Neural crest cell (in vitro differentiated cells): ENCODE results near the gene ATG4D. TPM values are rescaled to one million over a fixed set of nuclear protein-coding genes. Genes with fewer than 3 reads are reported as not detected.
A peak's percentile ranks its signal among the peaks of the same experiment; 100 is the strongest.

Experiments
- DNase-seq: peaks from one replicate; pipeline ENCODE4 v3.0.0; 2021; ENCODE audit warnings: low read depth, mixed read lengths, low spot score
- H3K27ac Mint-ChIP-seq: one replicate; pipeline ENCODE4 v1.8.0; 2021; ENCODE audit warnings: mild to moderate bottlenecking, mixed read lengths; ENCODE audit not compliant: unreplicated experiment
- H3K27me3 Mint-ChIP-seq: 2 replicates; pipeline ENCODE4 v1.8.0; 2021; ENCODE audit warnings: low read depth, mild to moderate bottlenecking, mixed read lengths
- H3K36me3 Mint-ChIP-seq: 2 replicates; pipeline ENCODE4 v1.8.0; 2021; ENCODE audit warnings: low read depth, mild to moderate bottlenecking, mixed read lengths
- H3K4me1 Mint-ChIP-seq: 2 replicates; pipeline ENCODE4 v1.8.0; 2021; ENCODE audit warnings: mixed read lengths
- H3K4me3 Mint-ChIP-seq: one replicate; pipeline ENCODE4 v1.8.0; 2021; ENCODE audit warnings: mild to moderate bottlenecking, mixed read lengths
- H3K9me3 Mint-ChIP-seq: 2 replicates; pipeline ENCODE4 v1.8.0; 2021; ENCODE audit warnings: mixed read lengths
- CTCF ChIP-seq: fragments of 200-600 bp; sonication (generic); conservative IDR thresholded peaks from 2 replicates; pipeline ENCODE4 v1.5.0; 2021; ENCODE audit warnings: antibody characterized with exemption, mild to moderate bottlenecking
- total RNA-seq: library from RNA; stranded (reverse); gene quantifications from 2 replicates; pipeline ENCODE4 v1.2.1, GENCODE V29; 2021

ATG4D gene
- total RNA-seq, 1 donor from 2014 or later = 56.7 TPM

DNA sequence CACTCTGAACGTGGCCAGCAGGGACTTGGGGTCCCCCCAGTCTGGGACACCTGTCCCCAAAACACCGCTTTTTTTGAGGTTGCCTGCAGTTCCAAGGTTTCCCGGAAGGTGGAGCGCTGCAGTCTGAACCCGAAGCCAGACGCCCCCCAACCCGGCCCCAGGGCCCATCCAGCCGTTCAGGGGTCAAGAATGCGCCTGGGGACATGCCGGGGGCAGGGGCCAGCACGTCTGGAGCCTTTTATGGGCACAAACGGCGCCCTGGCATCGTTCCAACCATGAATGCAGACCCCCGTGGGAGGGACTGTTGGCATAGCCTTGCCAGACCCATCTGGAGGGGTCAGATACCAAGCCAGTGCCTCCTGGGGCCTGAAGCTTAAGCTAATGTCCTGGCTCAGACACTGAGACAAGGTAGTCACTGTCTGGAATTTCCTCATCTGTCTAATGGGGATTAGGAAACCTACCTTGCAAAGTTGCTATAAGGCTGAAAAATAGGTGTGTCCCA lies 33.4 kb upstream of the ATG4D start:
- Mint-ChIP-seq H3K36me3 (no peaks in the 10 kb centered on the region), H3K27me3 (peaks cover 12% of the 10 kb centered on the region), H3K4me3 (no peak overlapping the region), H3K27ac (no peak overlapping the region), H3K9me3 (no peaks in the 10 kb centered on the region), H3K4me1 (peaks cover 5% of the 10 kb centered on the region)
- TF ChIP-seq CTCF = peak; percentile 77
- peak; percentile 66 for DNase-seq

DNA sequence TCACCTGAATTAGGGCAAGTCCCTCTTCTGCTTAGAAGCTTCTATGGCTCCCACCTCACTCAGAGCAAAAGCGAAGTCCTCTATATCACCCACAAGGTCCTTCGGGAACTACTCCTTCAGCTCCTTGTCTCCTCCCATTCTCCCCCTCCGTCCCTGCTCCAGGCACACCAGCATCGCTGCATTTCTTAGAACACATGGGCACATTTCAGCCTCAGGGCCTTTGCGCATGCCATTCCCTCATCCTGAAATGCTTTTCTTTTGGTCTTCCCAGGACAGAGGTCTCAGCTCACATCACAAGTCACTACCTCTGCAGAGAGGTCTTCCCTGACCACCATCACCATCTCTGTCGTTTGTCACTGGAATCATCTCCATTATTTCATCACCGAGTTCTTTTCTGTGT lies 30.5 kb upstream of the ATG4D start:
- Mint-ChIP-seq H3K9me3 (no peaks in the 10 kb centered on the region), H3K4me1 (peaks cover 14% of the 10 kb centered on the region), H3K36me3 (no peaks in the 10 kb centered on the region), H3K27me3 (peaks cover 29% of the 10 kb centered on the region), H3K27ac (no peak overlapping the region), H3K4me3 (no peak overlapping the region)
- TF ChIP-seq CTCF = no peak
- no peak for DNase-seq

DNA sequence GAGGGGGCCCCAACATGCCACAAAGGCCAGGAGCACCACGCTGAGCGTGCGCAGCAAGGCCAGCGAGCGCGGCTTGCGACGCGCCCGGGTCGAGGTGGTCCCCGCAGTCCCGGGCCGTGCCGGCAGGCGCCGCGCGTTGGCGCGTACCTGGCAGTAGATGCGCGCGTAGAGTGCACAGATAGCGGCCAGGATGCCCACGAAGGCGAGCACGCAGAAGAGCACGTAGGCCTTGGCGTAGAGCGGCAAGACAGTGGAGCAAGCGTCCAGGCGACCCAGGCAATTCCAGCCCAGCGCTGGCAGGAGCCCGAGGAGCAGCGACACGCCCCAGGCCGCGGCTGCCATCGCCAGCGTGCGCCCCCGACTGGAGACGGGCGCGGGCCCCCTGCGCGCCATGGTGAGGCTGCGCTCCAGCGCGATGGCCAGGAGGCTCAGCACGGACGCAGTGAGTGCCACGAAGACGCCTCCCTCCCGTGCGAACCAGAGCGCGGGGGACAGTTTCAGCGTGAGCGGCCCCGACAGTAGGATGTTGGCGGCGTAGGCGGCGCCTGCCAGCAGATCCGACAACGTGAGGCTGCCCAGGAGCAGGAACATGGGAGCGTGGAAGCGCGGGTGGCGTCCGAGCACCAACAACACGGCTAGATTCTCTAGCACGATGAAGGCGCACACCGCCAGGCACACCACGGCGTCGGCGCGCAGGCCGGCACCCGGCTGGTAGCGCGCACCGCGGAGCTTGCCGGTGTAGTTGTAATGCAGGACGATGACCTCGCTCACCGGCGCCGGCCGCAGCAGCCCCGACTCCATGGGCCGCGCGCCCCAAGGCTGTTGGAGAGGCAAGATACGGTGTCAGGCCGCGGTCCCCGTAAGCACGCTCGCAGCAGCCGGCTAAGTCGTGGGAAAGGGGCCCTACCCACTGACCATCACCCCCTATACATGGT lies 29.2 kb upstream of the ATG4D start:
- Mint-ChIP-seq H3K4me3 (no peak overlapping the region), H3K27ac (no peak overlapping the region), H3K4me1 (peaks cover 24% of the 10 kb centered on the region), H3K36me3 (no peaks in the 10 kb centered on the region), H3K9me3 (no peaks in the 10 kb centered on the region), H3K27me3 (peaks cover 42% of the 10 kb centered on the region)
- DNase-seq = no peak
- TF ChIP-seq CTCF = no peak

DNA sequence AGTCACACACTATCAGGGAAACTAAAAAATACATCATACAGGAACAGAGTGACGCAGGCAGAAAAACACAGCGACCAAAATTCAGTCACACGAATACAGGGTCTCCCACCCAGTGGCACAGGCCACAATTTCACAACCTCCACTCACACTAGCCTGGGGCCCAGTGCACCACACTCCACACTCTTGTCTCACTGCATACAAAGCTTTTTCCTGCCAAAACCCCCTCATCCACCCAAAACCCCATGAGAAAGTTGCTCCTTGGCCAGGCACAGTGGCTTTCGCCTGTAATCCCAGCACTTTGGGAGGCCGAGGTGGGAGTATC lies 27.7 kb upstream of the ATG4D start:
- peak overlapping the region; percentile 3 for H3K4me3 Mint-ChIP-seq
- H3K27me3 Mint-ChIP-seq = peaks cover 49% of the 10 kb centered on the region
- H3K27ac Mint-ChIP-seq = no peak overlapping the region
- no peak for TF ChIP-seq CTCF
- DNase-seq = no peak
- H3K4me1 Mint-ChIP-seq = peaks cover 26% of the 10 kb centered on the region
- no peaks in the 10 kb centered on the region for H3K9me3 Mint-ChIP-seq
- no peaks in the 10 kb centered on the region for H3K36me3 Mint-ChIP-seq

- no peak overlapping the region for H3K27ac Mint-ChIP-seq
- peaks cover 26% of the 10 kb centered on the region for H3K4me1 Mint-ChIP-seq
- no peaks in the 10 kb centered on the region for H3K36me3 Mint-ChIP-seq
- H3K9me3 Mint-ChIP-seq = no peaks in the 10 kb centered on the region
- peak overlapping the region; percentile 79 for H3K4me3 Mint-ChIP-seq
- H3K27me3 Mint-ChIP-seq = peaks cover 49% of the 10 kb centered on the region
- no peak for TF ChIP-seq CTCF
- DNase-seq = no peak
Measured at GRCh38 chr19:10516671-10517286, 26.9 kb upstream of the ATG4D start.
